GM23248 (cell line): ENCODE data around the gene CETN1.

Source experiments
- EZH2 ChIP-seq: fragments of 200-600 bp; sonication (generic); IDR thresholded peaks from 2 replicates; pipeline ENCODE4 v1.6.1; 2018; ENCODE audit warnings: antibody characterized with exemption, mild to moderate bottlenecking; ENCODE audit not compliant: insufficient read depth, poor library complexity, severe bottlenecking
- EZH2phosphoT487 ChIP-seq: fragments of 200-600 bp; sonication (generic); IDR thresholded peaks from 2 replicates; pipeline ENCODE4 v1.6.1; 2018; ENCODE audit warnings: antibody characterized with exemption, moderate library complexity, mild to moderate bottlenecking, low read depth; ENCODE audit not compliant: insufficient read depth

GRCh38 chr18:615092-615521 is 34.9 kb downstream of the CETN1 start:
- TF ChIP-seq EZH2 (no peak), EZH2phosphoT487 (no peak)
